EL (cell line): ENCODE data around the gene TTC12.
A peak's percentile ranks its signal among the peaks of the same experiment; 100 is the strongest.

ENCODE experiments used
- DNase-seq: peaks from one replicate; pipeline ENCODE4 v3.0.0-alpha.2; 2016

The TTC12 gene, protein sequence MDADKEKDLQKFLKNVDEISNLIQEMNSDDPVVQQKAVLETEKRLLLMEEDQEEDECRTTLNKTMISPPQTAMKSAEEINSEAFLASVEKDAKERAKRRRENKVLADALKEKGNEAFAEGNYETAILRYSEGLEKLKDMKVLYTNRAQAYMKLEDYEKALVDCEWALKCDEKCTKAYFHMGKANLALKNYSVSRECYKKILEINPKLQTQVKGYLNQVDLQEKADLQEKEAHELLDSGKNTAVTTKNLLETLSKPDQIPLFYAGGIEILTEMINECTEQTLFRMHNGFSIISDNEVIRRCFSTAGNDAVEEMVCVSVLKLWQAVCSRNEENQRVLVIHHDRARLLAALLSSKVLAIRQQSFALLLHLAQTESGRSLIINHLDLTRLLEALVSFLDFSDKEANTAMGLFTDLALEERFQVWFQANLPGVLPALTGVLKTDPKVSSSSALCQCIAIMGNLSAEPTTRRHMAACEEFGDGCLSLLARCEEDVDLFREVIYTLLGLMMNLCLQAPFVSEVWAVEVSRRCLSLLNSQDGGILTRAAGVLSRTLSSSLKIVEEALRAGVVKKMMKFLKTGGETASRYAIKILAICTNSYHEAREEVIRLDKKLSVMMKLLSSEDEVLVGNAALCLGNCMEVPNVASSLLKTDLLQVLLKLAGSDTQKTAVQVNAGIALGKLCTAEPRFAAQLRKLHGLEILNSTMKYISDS

GRCh38 chr11:113314389-113315301, at the start of gene TTC12:
Gene TTC12, plus strand, starts transcription at chr11:113314583. Its CDS starts 1,675 bp downstream, at chr11:113316258.
- DNase-seq, result peak; percentile 92

- DNase-seq, result no peak
These were observed 49.0 kb upstream of the TTC12 start for GRCh38 chr11:113265362-113265761.

GRCh38 chr11:113267493-113267892, 46.9 kb upstream of the TTC12 start:
- DNase-seq, result no peak

- no peak for DNase-seq
These were observed 45.3 kb upstream of the TTC12 start for GRCh38 chr11:113269096-113269495.

- DNase-seq, result no peak
These were observed 44.7 kb upstream of the TTC12 start for GRCh38 chr11:113269636-113270035.

DNA sequence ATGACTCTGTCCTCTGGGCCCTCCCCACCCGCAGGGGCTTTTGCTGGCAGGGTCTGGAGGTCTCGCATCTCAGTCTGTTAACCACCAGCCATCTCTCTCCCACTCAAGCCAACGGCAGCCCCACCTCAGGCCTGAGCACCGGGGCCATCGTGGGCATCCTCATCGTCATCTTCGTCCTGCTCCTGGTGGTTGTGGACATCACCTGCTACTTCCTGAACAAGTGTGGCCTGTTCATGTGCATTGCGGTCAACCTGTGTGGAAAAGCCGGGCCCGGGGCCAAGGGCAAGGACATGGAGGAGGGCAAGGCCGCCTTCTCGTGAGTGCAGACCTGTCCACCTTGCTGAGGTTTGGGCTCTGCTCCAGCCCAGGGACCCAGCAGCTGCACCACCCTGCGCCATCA, 44.3 kb upstream of the TTC12 start:
- no peak for DNase-seq

DNA sequence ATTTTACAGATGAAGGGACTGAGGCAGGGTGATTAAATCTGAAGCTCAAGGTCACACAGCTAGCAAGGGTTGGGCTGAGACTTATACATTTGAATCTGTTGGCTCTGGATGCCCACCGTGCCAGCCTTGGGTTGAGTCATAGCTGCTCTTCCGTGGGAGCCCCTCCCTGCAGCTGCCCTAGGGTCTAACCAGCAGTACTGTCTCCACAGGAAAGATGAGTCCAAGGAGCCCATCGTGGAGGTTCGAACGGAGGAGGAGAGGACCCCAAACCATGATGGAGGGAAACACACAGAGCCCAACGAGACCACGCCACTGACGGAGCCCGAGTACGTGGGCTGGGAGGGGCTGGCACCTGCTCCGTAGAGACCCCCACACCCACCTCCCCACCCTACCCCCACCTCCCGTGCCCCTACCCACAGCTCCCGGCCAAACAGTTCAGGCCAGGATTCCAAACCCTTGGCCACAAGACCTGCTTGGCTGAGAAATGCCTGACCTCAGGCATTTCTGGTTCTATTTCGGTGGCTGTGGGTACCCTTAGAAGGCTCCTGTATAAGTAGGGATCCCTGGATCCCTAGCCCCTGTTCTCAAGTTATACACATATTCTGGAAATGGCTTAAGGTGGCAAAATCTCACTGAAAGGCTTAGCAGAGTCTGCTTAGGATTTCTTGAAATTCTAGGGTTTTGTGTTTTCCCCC, 42.7 kb upstream of the TTC12 start:
- no peak for DNase-seq

GRCh38 chr11:113272281-113272680, 42.1 kb upstream of the TTC12 start:
- DNase-seq, result no peak

- DNase-seq, result no peak
These were observed 41.3 kb upstream of the TTC12 start for GRCh38 chr11:113272927-113273615.

DNA sequence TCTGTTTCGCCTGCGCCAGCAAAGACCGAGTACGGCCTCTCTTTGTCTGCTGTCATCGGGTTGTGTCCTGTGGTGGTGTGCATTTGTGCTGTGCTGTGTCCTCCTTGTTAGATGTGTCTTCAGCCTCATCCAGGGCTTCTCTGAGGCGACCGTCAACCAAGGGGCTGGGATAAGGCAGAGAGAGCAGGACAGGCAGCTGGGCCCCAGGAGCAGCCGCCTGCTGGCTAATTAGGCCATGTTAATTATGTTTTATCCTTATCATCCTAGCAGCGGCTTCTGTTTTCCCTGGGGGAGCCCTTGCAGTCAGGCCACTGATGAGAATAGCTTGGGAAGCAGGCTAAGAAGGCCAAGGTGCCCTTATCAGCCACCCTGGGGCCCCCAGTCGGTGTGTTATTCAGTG, 40.7 kb upstream of the TTC12 start:
- DNase-seq, result no peak

- no peak for DNase-seq
These were observed 39.4 kb upstream of the TTC12 start for GRCh38 chr11:113274713-113275582.

DNA sequence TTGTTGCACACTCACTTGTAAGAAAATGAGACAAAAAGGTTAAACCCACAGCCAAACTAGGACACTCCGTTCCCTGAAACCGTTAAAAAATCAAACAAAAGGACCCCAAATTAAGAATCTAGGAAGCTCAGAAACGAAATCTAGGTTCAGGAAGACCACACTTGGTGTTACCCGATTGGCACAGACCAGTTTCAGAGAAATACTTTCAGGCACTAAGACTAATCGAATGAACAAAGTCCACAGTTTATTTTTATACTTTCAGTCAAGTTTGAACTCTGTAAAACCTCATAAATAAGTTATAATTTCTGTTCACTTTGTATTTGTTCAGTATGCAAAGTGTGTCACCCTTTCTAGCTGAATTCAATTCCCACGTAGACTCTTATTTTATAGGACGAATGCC, 38.8 kb upstream of the TTC12 start:
- DNase-seq, result no peak

DNA sequence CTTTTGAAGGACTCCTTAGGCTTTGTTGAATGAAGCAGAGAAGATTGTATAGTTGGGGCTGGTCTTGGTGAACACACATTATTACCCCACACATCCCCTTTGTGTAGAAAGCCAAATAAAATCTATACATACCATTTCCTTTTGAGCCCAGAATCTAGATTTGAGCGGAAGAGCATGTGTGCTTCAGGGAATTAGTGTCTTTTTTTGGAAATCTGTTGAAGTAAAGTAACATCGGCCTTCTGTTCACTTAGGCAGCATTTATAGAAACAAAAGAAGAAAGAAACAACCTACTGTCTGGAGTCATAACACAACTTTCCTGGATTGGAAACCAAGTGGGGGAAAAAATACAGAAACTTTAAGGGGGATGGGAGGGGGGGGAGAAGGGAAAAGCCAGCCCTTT, 37.9 kb upstream of the TTC12 start:
- DNase-seq, result no peak

DNA sequence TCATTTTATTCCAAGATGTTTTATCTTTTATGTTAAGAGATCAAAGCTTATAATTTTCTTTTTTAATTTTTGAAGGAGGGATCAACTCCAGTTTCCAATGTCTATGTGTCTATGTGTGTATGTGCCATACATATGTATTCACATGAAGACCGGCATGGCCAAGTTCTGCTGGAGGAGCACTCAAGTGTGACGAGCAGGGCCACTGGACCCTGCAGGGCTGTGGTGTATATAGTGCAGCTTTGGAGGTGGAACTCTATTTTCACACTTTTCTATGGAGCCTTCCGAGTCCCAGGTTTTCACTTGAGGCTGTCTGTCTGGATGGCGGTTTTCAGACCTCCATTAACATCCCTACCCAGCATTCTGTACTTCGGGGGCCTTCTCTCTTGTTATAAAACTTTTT, 36.5 kb upstream of the TTC12 start:
- no peak for DNase-seq

DNA sequence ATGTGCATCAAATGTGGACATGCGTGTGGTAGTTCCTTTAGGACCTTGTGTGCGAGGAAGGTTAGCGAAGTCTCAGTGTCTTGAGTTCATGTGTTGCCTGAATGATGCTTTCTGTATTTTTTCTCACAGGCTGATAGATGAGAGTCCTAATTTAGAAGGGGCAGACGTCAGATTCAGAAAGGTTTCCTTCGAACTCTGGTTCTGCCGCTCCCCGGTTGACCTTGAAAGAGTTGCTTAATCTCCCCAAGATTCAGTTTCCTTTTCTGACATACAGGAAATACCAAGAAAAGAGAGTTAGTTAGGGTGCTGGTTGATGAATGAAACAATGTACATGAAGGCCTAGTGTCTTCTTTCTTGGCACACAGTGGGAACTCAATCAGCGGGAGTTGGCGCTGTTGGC, 35.9 kb upstream of the TTC12 start:
- DNase-seq, result no peak

DNA sequence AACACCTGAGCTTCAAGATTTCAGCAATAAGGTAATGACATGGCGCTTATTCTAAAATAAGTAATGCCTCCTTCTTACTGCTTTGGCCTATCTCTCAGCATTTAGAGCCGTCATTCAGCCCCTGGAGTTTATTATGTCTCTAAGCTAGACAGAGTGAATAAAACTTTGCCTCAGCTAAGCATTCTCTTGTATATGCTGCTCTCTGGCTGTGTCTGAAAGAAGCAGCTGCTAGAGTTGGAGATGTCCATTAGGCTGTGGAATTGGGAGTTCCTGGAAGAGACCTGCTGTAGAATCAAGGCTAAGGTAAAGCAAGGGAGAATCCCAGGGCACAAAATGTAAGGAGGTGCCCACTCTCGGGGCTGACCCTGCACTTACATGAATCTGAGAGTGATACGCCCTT, 35.5 kb upstream of the TTC12 start:
- no peak for DNase-seq

- no peak for DNase-seq
These were observed 34.8 kb upstream of the TTC12 start for GRCh38 chr11:113279591-113279990.

GRCh38 chr11:113281052-113281725, 33.2 kb upstream of the TTC12 start:
- DNase-seq, result no peak

DNA sequence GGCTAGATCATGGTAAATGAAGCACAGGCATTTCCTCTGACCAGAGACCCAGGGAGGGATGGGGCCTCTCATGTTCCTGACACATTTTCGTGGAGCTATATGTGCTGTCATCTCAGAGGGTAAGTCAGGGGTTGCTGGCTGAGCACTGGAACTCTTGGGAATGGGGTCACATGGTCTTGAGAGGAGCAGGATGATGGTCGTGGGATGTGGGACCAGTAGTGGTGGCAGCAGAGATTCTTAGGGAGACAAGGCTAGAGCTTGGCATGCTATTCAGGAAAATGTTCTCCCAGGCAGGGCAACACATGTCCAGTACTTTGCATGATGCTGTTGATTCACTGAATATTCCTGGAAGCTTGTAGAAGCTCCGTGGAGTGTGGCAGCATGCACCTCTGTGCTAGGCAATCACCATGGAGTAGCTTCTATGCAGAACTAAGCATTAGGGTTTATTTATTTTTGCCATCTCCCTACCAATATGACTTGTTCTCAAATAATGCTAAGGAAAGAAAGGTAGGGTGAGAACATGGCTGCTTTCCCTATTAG, 31.4 kb upstream of the TTC12 start:
- DNase-seq, result no peak

DNA sequence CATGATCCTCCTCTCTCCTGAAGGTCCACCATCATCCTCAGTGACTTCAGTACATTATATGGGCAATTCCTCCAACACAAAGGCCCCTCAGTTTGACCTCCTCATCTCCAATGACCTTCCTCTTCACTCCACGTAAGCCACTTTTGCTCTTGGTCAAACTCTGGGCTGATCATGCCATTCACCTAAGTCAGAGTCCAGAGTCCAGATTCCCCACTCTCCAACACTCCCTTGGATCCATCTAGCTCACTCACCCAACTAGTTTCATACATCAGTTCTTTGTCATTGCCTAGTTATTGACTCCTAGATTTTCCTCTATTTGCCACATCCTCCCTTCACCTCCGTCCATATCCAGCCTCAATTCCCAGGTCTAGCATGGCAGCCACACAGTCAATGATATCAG, 30.5 kb upstream of the TTC12 start:
- no peak for DNase-seq
